Measurements from ENCODE around the gene DAD1. TPM values are rescaled to one million over a fixed set of nuclear protein-coding genes. Genes with fewer than 3 reads are reported as not detected.
"Not testable (repeated sequence)": the region's sequence is repeated elsewhere in the genome, so short reads cannot be mapped to it uniquely, and the experiment has no call there.

The DAD1 gene
- total RNA-seq, 2 donors from 2014 or later = 163 to 219 TPM

- TF ChIP-seq CTCF (IDR thresholded peaks at IDR 0.05) = peak; percentile 98
- Histone ChIP-seq H3K4me1 (peaks cover 19% of the 10 kb centered on the region), H3K9ac (ENCODE audit: low read depth in 2 of 2, low read length in 2 of 2) (peak overlapping the region; percentile 44 to 78), H3K27me3 (no peaks in the 10 kb centered on the region), H3K36me3 (no peaks in the 10 kb centered on the region), H3K9me3 (no peaks in the 10 kb centered on the region), H3K27ac (peak overlapping the region; percentile 67), H3K4me3 (peak overlapping the region; percentile 22)
- intact Hi-C loops (cut with DNase I) = loop anchor here (5.0 kb wide), 2 partner anchors 95 to 295 kb away; no protein-coding TSS in a partner anchor
- peak; percentile 92 for DNase-seq
Measured at GRCh38 chr14:22556990-22557623, 31.9 kb downstream of the DAD1 start.

- H3K9ac ChIP-seq (ENCODE audit: low read depth in 2 of 2, low read length in 2 of 2) = peak overlapping the region; percentile 58 to 78
- no peak overlapping the region for H3K4me3 ChIP-seq
- H3K27me3 ChIP-seq = no peaks in the 10 kb centered on the region
- H3K4me1 ChIP-seq = peaks cover 19% of the 10 kb centered on the region
- no peaks in the 10 kb centered on the region for H3K9me3 ChIP-seq
- intact Hi-C loops (cut with DNase I) = loop anchor here (5.0 kb wide), 2 partner anchors 96 to 296 kb away; no protein-coding TSS in a partner anchor
- no peaks in the 10 kb centered on the region for H3K36me3 ChIP-seq
- peak overlapping the region; percentile 67 for H3K27ac ChIP-seq
- no peak for TF ChIP-seq CTCF (IDR thresholded peaks at IDR 0.05)
- peak; percentile 73 for DNase-seq
Measured at GRCh38 chr14:22556021-22556989, 32.7 kb downstream of the DAD1 start.

- peak overlapping the region; percentile 35 to 58 for H3K9ac ChIP-seq (ENCODE audit: low read depth in 2 of 2, low read length in 2 of 2)
- TF ChIP-seq CTCF (IDR thresholded peaks at IDR 0.05) = no peak
Measured at GRCh38 chr14:22555384-22556011, 33.5 kb downstream of the DAD1 start.

GRCh38 chr14:22554498-22555383, 34.3 kb downstream of the DAD1 start:
- H3K36me3 ChIP-seq = no peaks in the 10 kb centered on the region
- no peak for TF ChIP-seq CTCF (IDR thresholded peaks at IDR 0.05)
- H3K9ac ChIP-seq (ENCODE audit: low read depth in 2 of 2, low read length in 2 of 2) = no peak overlapping the region
- DNase-seq = no peak
- peak overlapping the region; percentile 67 for H3K27ac ChIP-seq
- H3K4me3 ChIP-seq = no peak overlapping the region
- peaks cover 11% of the 10 kb centered on the region for H3K4me1 ChIP-seq
- H3K9me3 ChIP-seq = no peaks in the 10 kb centered on the region
- intact Hi-C loops (cut with DNase I) = loop anchor here (5.0 kb wide), 3 partner anchors 98 to 298 kb away; partner anchors contain the start of gene SLC7A7
- no peaks in the 10 kb centered on the region for H3K27me3 ChIP-seq

More at GRCh38 chr14:22555384-22556011, 33.5 kb downstream of the DAD1 start:
- peaks cover 19% of the 10 kb centered on the region for H3K4me1 ChIP-seq
- H3K9me3 ChIP-seq = no peaks in the 10 kb centered on the region
- H3K4me3 ChIP-seq = no peak overlapping the region
- peak overlapping the region; percentile 67 for H3K27ac ChIP-seq
- no peak for DNase-seq
- no peaks in the 10 kb centered on the region for H3K36me3 ChIP-seq
- H3K27me3 ChIP-seq = no peaks in the 10 kb centered on the region
- intact Hi-C loops (cut with DNase I) = loop anchor here (5.0 kb wide), 2 partner anchors 97 to 297 kb away; no protein-coding TSS in a partner anchor

- not testable (repeated sequence) for H3K9ac ChIP-seq (ENCODE audit: low read depth in 2 of 2, low read length in 2 of 2); H3K4me3 ChIP-seq; H3K9me3 ChIP-seq; DNase-seq; H3K36me3 ChIP-seq; H3K27me3 ChIP-seq
- intact Hi-C loops (cut with DNase I) = loop anchor here (5.0 kb wide), 1 partner anchor 263 kb away; the partner anchor contains the start of gene SLC7A7
- H3K27ac ChIP-seq = peak overlapping the region; percentile 67
- peaks cover 11% of the 10 kb centered on the region for H3K4me1 ChIP-seq
Measured at GRCh38 chr14:22553861-22554497, 35.0 kb downstream of the DAD1 start.
